ELR (cell line): ENCODE data around the gene PTPRN2.
"Not testable (repeated sequence)": the region's sequence is repeated elsewhere in the genome, so short reads cannot be mapped to it uniquely, and the experiment has no call there.

Experiments used
- DNase-seq: peaks from one replicate; pipeline ENCODE4 v3.0.0-alpha.2; 2015; ENCODE audit warnings: low read depth

Gene PTPRN2

GRCh38 chr7:157753713-157754415 is 833.8 kb downstream of the PTPRN2 start:
- DNase-seq = no peak

- no peak for DNase-seq
Measured at GRCh38 chr7:157752832-157753291, 834.8 kb downstream of the PTPRN2 start.

DNA sequence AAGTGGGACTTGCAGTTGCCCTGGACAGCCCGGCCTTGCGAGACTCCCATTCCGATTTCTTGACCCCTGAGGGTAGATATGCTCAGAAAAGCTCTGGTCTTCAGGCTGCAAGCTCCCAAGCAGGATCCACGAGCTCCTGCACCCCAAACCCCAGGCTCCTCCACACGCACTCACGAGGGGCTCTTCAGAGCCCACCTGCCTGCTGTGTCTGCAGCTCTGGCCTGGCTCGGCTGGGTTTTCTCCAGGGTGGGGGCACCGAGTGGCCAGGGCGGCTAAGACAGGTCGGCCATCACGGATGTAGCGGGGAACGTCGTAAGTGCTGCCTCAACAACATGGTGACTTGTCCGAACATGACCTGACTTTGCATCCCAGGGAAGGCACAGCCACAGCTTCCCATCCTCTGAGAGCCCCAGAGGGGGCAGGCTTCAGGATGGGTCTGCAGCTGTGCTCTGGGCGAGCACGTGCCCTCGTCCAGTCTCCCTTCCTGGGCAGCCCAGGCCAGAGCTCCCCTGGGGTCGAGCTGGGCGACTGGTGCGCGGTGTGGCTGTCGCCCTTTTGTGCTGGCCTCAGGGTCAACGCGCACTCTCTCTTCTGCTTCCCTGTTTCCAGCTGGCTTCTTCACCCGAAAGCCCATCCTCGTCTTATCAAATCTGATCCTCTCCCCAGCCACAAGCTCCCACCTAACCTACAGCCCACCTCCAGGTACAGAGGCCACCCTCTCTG is 835.5 kb downstream of the PTPRN2 start:
- DNase-seq = no peak

DNA sequence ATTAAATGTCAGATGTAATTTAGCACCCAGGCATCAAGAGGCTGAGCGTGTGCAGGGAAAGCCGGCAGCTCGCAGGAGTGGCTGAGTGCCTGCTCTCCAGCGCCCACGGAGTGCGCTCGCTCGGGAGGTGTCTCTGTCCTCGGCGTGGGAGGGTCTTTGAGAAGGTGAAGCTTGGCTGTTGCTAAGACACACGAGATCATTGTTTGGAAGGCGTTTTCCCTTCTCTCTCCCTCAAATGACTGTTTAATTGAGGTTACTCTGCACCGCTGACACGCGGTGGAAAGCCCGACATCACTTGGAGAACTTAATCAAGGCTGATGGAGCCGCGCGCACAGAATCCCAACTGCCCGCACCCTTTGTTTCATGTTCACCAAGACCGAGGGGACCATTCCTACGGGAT is 836.2 kb downstream of the PTPRN2 start:
- DNase-seq = no peak

DNA sequence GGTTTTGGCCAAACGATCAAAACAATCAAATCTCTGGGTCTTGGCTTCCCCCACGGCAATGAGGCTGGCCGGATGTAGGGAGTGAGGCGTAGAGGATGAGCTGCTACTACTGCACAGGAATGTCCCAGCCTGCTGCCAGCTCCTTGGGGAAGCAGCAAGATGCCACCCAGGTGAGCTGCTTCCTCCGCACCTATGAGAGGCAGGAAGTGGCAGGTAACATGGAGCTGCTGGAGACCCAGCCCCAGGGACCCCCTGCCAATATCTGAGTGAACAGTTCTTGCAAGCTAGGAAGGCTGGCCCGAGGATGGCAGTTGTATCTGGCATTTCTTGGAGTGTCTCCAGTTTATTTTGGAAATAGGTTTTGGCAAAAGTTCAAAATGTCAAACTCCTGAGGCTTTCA is 837.3 kb downstream of the PTPRN2 start:
- DNase-seq = no peak

- DNase-seq = no peak
Measured at GRCh38 chr7:157745721-157746709, 841.6 kb downstream of the PTPRN2 start.

DNA sequence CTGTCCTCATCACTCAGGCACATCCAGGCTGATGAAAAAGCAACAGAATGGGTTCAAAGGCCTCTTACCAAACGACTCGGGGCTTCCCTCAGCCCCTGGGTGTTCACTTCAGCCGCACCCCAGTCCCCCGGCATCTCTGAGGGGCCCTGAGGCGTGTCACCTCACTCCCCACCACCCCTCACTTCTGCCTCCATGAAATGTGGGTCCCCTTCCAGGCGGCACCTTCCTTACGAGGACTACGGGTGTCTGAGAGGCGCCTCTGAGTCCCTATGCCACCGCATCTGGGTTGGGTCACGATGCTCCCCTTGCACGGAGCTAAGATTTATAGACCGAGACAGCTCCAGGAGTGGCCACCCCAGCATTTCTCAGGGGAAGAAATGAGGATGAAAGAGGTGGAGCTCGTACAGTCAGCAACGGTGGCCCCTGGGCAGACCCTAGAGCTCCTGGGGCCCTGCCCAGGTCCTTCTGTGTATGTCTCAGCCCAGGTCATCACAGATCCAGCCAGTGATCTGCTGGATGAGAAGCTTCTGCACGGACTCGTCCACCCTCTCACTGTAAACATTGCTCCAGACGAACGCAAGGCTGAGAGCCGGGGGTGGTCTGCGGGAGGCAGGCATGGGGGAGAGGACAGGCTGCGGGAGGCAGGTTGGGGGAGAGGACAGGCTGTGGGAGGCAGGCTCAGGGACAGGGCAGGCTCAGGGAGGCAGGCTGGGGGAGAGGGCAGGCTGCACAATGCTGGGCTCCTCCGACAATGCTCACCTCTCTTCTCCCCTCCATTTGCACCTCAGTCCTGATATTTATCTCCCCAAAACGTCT is 842.6 kb downstream of the PTPRN2 start:
- DNase-seq = no peak

DNA sequence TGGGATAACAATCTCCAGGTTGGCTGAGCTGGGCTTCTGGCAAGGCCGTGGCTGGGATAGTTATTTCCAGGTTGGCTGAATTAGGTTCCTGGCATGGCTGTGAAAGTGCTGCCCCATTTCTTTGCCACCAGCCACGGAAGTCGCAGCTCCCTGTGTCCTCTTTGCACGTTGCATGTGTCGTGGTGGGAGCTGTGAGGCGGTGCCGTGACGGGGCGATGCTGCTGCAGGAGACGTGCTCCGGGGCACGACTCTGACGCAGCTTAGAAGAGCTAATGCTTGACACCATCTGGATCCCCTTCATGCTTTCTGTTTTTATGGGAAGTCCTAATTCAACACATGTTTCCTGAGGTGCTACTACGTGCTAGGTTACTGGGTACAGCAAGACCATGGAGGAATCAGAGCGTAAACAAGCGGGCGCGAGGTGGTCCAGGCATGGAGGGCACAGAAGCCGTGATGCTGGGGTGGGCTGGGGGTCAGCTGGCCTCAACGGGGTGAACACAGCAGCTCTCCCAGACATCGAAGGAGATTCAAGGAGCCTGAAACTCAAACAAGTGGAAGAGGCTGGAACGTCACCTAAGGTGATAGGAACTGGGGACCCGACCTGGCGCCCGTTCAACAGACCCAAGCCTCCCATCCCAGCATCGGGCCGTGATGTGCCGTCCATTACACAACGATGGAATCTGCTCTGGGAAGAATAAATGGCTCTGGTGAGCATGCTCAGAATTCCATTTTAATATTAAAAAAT is 843.7 kb downstream of the PTPRN2 start:
- no peak for DNase-seq

- DNase-seq = no peak
Measured at GRCh38 chr7:157740251-157740798, 847.3 kb downstream of the PTPRN2 start.

DNA sequence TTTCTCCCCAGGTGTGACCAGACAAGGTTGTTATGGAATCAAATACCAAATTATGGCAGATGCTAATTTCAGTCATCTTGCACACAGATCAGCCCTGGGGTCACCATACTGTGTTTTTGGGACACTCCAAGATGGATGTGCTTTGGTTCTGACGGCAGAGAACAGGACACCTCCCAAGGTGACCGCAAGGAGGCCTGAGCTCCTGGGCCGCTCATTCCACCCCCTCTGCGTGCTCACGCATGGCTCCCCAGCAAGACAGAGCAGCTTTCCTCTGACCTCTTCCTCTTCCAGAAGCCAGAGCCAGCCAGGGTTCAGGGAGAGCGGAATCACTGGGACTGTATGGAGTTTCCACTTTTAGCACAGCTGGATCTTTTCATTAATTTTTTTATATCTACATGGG is 848.0 kb downstream of the PTPRN2 start:
- no peak for DNase-seq

DNA sequence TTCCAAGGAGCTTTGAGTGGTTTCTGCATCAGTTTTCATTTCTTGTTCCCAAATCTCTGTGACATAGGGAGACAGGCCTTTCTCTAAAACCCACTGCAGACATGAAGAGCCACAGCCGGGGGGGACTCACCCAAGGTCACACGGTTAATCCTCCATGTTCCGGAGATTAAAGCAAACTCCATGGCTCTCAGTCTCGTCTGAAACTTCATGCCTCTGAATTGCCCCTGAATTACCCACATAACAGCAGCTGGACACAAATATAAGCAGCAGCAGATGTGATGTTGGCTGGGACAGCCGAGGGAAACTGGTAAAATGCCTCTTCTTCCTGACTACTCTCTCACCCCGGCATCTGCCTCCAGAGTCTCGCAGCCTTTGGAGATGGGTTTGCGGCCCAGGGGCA is 848.6 kb downstream of the PTPRN2 start:
- no peak for DNase-seq

DNA sequence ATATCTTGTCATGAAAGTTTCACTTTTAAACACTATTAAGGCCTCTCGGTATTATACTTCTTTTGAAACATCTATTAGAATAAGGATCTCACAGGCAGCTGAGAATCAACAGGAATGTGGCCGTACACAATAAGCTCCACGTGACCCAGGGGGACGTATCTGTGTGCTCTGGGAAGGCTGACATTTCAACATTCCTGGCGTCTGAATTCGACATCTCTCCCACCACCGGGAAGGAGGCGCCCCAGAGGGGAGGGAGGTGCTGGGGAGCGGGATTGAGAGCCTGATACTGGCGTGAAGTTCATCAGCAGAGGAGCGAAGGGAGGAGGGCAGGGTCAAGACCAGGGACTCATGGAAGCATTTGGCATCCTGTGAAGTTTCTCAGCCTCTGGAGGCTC is 849.6 kb downstream of the PTPRN2 start:
- no peak for DNase-seq

- DNase-seq = no peak
Measured at GRCh38 chr7:157737151-157738065, 850.2 kb downstream of the PTPRN2 start.

DNA sequence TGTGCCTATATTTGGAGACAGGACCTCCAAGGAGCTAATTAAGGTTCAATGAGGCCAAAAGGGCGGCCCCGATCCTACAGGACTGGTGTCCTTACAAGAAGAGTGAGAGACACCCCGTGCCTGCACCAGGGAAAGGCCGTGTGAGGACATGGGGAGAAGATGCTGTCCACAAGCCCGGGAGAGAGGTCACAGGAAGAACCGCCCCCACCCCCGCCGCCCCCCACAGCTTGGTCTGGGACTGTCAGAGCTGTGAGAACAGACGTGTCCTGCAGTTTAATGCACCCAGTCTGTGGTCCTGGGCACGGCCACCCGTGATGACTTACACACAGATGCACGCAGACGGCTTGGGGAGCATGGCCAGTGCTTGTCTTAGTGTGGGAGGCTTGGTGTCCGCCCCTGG is 851.3 kb downstream of the PTPRN2 start:
- DNase-seq = no peak

- no peak for DNase-seq
Measured at GRCh38 chr7:157735826-157736225, 851.8 kb downstream of the PTPRN2 start.

- DNase-seq = no peak
Measured at GRCh38 chr7:157734676-157735640, 852.7 kb downstream of the PTPRN2 start.

DNA sequence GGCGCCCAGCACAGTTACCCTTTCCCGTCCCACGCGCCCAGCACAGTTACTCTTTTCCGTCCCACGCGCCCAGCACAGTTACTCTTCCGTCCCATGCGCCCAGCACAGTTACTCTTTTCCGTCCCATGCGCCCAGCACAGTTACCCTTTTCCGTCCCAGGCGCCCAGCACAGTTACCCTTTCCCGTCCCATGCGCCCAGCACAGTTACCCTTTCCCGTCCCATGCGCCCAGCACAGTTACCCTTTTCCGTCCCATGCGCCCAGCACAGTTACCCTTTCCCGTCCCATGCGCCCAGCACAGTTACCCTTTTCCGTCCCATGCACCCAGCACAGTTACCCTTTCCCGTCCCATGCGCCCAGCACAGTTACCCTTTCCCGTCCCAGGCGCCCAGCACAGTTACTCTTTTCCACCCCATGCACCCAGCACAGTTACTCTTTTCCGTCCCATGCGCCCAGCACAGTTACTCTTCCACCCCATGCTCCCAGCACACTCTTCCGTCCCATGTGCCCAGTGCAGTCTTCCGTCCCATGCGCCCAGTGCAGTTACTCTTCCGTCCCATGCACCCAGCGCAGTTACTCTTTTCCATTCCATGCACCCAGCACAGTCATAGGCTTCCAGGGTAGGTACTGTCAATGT is 853.7 kb downstream of the PTPRN2 start:
- not testable (repeated sequence) for DNase-seq

DNA sequence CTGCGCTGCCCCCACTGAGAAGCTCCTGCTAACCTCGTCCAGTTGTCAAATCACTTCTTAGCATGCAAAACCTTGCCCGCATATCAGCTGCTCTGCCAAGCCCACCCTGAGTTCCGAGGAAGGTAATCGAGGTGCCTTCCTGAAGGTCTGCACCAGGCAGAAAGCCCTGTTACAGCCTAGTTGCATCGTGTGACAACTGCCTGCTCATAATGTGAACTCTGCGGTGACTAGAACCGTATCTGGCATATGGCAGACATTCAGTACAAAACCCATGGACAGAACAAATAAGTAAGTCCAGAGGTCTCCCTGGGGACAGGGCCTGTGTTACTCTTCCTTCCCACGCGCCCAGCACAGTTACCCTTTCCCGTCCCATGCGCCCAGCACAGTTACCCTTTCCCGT is 856.5 kb downstream of the PTPRN2 start:
- DNase-seq = no peak
